ENCODE data around the gene SDF4.

SDF4 gene

DNA sequence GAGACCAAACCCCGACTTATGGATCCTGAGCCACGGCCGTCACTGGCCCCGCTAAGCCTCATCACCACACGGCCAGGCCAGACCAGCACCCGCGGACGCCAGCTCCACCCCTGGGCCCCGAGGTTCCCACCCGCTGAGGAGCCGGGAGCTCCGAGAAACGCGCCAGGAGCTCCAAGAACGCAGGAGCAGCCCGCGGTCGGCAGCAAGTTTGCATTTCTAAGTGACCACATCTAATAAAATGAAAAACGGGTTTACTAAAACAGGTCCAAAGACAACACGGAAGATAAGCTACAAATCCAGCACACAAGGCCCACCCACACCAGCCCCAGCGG lies 22.8 kb upstream of the SDF4 start:
- H2BK12ac ChIP-seq (ENCODE audit: low read length) = no peak overlapping the region
- WGBS (ENCODE audit: extremely low coverage, insufficient coverage, insufficient read length) = no CpG with 5 or more reads among the region's 21 CpGs

DNA sequence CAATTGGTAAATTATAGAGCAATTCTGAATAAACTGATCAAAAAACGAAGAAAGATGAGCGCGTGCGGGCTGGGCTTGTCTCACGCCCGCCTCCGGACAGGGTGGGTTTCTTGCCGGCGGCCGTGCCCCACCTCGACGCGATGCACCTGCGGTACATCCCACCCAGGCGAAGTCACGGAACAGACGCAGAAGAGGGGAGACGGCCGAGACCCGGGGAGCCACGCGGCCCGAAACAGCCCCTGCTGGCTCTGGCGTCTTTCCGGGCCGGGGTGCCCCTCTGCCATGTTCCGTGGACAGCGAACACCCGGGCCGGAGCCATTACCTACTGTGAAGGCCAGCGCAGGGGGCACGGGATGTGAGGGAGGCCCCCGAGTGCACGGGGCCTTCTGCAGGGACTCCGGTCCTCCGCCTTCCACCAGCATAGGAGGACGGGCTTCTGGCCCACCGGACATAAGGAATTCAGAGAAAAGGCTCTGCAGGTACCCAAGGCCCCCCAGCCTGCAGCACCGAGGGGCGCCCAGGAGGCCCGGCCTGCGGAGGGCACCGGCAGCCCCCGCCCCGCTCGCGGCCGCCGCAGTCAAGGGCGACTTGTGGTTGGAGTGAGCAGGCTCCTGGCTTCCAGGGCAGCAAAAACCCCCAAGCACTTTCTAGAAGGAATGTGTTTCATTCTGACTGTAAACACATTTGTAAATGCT lies 22.3 kb upstream of the SDF4 start:
- Histone ChIP-seq H3K79me1 (ENCODE audit: low read length) (peaks cover 6% of the 10 kb centered on the region), H2AK5ac (ENCODE audit: low read length) (no peak overlapping the region), H3K9ac (ENCODE audit: low read length) (no peak overlapping the region), H3K4me1 (ENCODE audit: control insufficient read depth in 1 of 2, insufficient read depth in 2 of 2, low read length in 2 of 2) (peaks cover 6% of the 10 kb centered on the region in 2 experiments), H3K23ac (ENCODE audit: low read length) (no peak overlapping the region), H3K14ac (ENCODE audit: low read length) (no peak overlapping the region), H3K36me3 (ENCODE audit: control insufficient read depth in 1 of 2, insufficient read depth in 2 of 2, low read length in 2 of 2) (peaks cover 57 to 63% of the 10 kb centered on the region in 2 experiments), H3K18ac (ENCODE audit: low read length) (no peak overlapping the region), H3K27me3 (ENCODE audit: insufficient read depth, low read length) (no peaks in the 10 kb centered on the region), H3K27ac (ENCODE audit: low read depth, low read length) (no peak overlapping the region), H3K79me2 (ENCODE audit: control insufficient read depth, insufficient read depth, low read length, poor library complexity) (no peaks in the 10 kb centered on the region), H4K91ac (ENCODE audit: low read depth, low read length) (no peak overlapping the region), H4K12ac (ENCODE audit: low read depth, low read length) (no peak overlapping the region), H2AFZ (ENCODE audit: insufficient read depth, low read length, poor library complexity) (no peak overlapping the region), H2BK5ac (ENCODE audit: low read depth, low read length, poor library complexity) (no peak overlapping the region), H3K9me3 (ENCODE audit: insufficient read depth, low read depth, low read length) (peaks cover 7% of the 10 kb centered on the region), H3K4me3 (ENCODE audit: low read depth, low read length) (no peak overlapping the region), H2BK12ac (ENCODE audit: low read length) (no peak overlapping the region), H4K8ac (ENCODE audit: low read depth, low read length) (no peak overlapping the region), H3K4me2 (ENCODE audit: low read length) (no peak overlapping the region), H2BK120ac (ENCODE audit: insufficient read depth, low read length, poor library complexity) (no peak overlapping the region), H3K4ac (ENCODE audit: low read depth, low read length) (no peak overlapping the region)
- WGBS (ENCODE audit: extremely low coverage, insufficient coverage, insufficient read length) = no CpG with 5 or more reads among the region's 50 CpGs
- no peak for DNase-seq

More for the DNA sequence above, 22.8 kb upstream of the SDF4 start:
- H3K9ac ChIP-seq (ENCODE audit: low read length) = no peak overlapping the region
- H4K91ac ChIP-seq (ENCODE audit: low read depth, low read length) = no peak overlapping the region
- no peak overlapping the region for H4K8ac ChIP-seq (ENCODE audit: low read depth, low read length)
- no peak overlapping the region for H3K18ac ChIP-seq (ENCODE audit: low read length)
- H2AFZ ChIP-seq (ENCODE audit: insufficient read depth, low read length, poor library complexity) = no peak overlapping the region
- no peak overlapping the region for H4K12ac ChIP-seq (ENCODE audit: low read depth, low read length)
- H3K23ac ChIP-seq (ENCODE audit: low read length) = no peak overlapping the region
- H3K4me2 ChIP-seq (ENCODE audit: low read length) = no peak overlapping the region
- no peak overlapping the region for H3K27ac ChIP-seq (ENCODE audit: low read depth, low read length)
- H3K9me3 ChIP-seq (ENCODE audit: insufficient read depth, low read depth, low read length) = peaks cover 8% of the 10 kb centered on the region
- no peak overlapping the region for H3K4ac ChIP-seq (ENCODE audit: low read depth, low read length)
- no peaks in the 10 kb centered on the region for H3K27me3 ChIP-seq (ENCODE audit: insufficient read depth, low read length)
- H3K79me1 ChIP-seq (ENCODE audit: low read length) = peaks cover 6% of the 10 kb centered on the region
- no peaks in the 10 kb centered on the region for H3K79me2 ChIP-seq (ENCODE audit: control insufficient read depth, insufficient read depth, low read length, poor library complexity)
- no peak overlapping the region for H2AK5ac ChIP-seq (ENCODE audit: low read length)
- peaks cover 60 to 67% of the 10 kb centered on the region in 2 experiments for H3K36me3 ChIP-seq (ENCODE audit: control insufficient read depth in 1 of 2, insufficient read depth in 2 of 2, low read length in 2 of 2)
- H2BK120ac ChIP-seq (ENCODE audit: insufficient read depth, low read length, poor library complexity) = no peak overlapping the region
- H3K4me3 ChIP-seq (ENCODE audit: low read depth, low read length) = no peak overlapping the region
- H3K14ac ChIP-seq (ENCODE audit: low read length) = no peak overlapping the region
- no peak for DNase-seq
- no peak overlapping the region for H2BK5ac ChIP-seq (ENCODE audit: low read depth, low read length, poor library complexity)
- H3K4me1 ChIP-seq (ENCODE audit: control insufficient read depth in 1 of 2, insufficient read depth in 2 of 2, low read length in 2 of 2) = peaks cover 6% of the 10 kb centered on the region in 2 experiments

DNA sequence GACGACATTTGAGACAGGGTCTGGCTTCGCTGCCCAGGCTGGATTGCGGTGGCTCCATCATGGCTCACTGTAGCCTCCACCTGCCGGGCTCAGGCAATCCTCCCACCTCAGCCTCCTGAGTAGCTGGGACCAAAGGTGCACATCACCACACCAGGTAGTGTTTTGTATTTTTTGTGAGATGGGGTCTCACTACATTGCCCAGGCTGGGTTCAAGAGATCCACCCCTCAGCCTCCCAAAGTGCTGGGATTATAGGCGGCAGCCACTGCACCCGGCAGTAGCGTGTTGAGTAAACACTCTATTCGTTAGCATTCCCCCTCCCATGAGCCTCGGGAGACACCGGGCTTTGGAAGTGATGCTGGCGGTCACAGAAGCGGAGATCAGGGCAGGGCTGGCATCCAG lies 21.5 kb upstream of the SDF4 start:
- H3K27me3 ChIP-seq (ENCODE audit: insufficient read depth, low read length) = no peaks in the 10 kb centered on the region
- H3K4ac ChIP-seq (ENCODE audit: low read depth, low read length) = no peak overlapping the region
- no peak overlapping the region for H4K12ac ChIP-seq (ENCODE audit: low read depth, low read length)
- no peak overlapping the region for H3K9ac ChIP-seq (ENCODE audit: low read length)
- H3K79me2 ChIP-seq (ENCODE audit: control insufficient read depth, insufficient read depth, low read length, poor library complexity) = no peaks in the 10 kb centered on the region
- H3K18ac ChIP-seq (ENCODE audit: low read length) = no peak overlapping the region
- peaks cover 51 to 56% of the 10 kb centered on the region in 2 experiments for H3K36me3 ChIP-seq (ENCODE audit: control insufficient read depth in 1 of 2, insufficient read depth in 2 of 2, low read length in 2 of 2)
- no CpG with 5 or more reads among the region's 12 CpGs for WGBS (ENCODE audit: extremely low coverage, insufficient coverage, insufficient read length)
- peaks cover 6% of the 10 kb centered on the region in 2 experiments for H3K4me1 ChIP-seq (ENCODE audit: control insufficient read depth in 1 of 2, insufficient read depth in 2 of 2, low read length in 2 of 2)
- H3K9me3 ChIP-seq (ENCODE audit: insufficient read depth, low read depth, low read length) = peaks cover 3% of the 10 kb centered on the region
- H3K79me1 ChIP-seq (ENCODE audit: low read length) = peaks cover 6% of the 10 kb centered on the region
- no peak overlapping the region for H2AK5ac ChIP-seq (ENCODE audit: low read length)
- no peak overlapping the region for H4K91ac ChIP-seq (ENCODE audit: low read depth, low read length)
- H2BK120ac ChIP-seq (ENCODE audit: insufficient read depth, low read length, poor library complexity) = no peak overlapping the region
- H2BK5ac ChIP-seq (ENCODE audit: low read depth, low read length, poor library complexity) = no peak overlapping the region
- no peak overlapping the region for H2AFZ ChIP-seq (ENCODE audit: insufficient read depth, low read length, poor library complexity)
- no peak overlapping the region for H3K23ac ChIP-seq (ENCODE audit: low read length)
- no peak for DNase-seq
- no peak overlapping the region for H3K27ac ChIP-seq (ENCODE audit: low read depth, low read length)
- H3K4me2 ChIP-seq (ENCODE audit: low read length) = no peak overlapping the region
- no peak overlapping the region for H3K4me3 ChIP-seq (ENCODE audit: low read depth, low read length)
- no peak overlapping the region for H3K14ac ChIP-seq (ENCODE audit: low read length)
- H4K8ac ChIP-seq (ENCODE audit: low read depth, low read length) = no peak overlapping the region
- no peak overlapping the region for H2BK12ac ChIP-seq (ENCODE audit: low read length)

- Histone ChIP-seq H3K79me2 (ENCODE audit: control insufficient read depth, insufficient read depth, low read length, poor library complexity) (no peaks in the 10 kb centered on the region), H3K79me1 (ENCODE audit: low read length) (peaks cover 9% of the 10 kb centered on the region), H2AFZ (ENCODE audit: insufficient read depth, low read length, poor library complexity) (peak overlapping the region; percentile 39), H3K14ac (ENCODE audit: low read length) (peak overlapping the region; percentile 86), H3K4me3 (ENCODE audit: low read depth, low read length) (no peak overlapping the region), H4K8ac (ENCODE audit: low read depth, low read length) (peak overlapping the region; percentile 68), H3K27me3 (ENCODE audit: insufficient read depth, low read length) (peaks cover 5% of the 10 kb centered on the region), H3K36me3 (ENCODE audit: control insufficient read depth in 1 of 2, insufficient read depth in 2 of 2, low read length in 2 of 2) (peaks cover 36 to 40% of the 10 kb centered on the region in 2 experiments), H2AK5ac (ENCODE audit: low read length) (peak overlapping the region; percentile 61), H4K91ac (ENCODE audit: low read depth, low read length) (peak overlapping the region; percentile 95), H2BK120ac (ENCODE audit: insufficient read depth, low read length, poor library complexity) (peak overlapping the region; percentile 59), H3K23ac (ENCODE audit: low read length) (no peak overlapping the region), H2BK5ac (ENCODE audit: low read depth, low read length, poor library complexity) (peak overlapping the region; percentile 70), H3K4me1 (ENCODE audit: control insufficient read depth in 1 of 2, insufficient read depth in 2 of 2, low read length in 2 of 2) (peaks cover 10 to 12% of the 10 kb centered on the region in 2 experiments), H3K27ac (ENCODE audit: low read depth, low read length) (peak overlapping the region; percentile 81), H3K4ac (ENCODE audit: low read depth, low read length) (peak overlapping the region; percentile 74), H3K9me3 (ENCODE audit: insufficient read depth, low read depth, low read length) (peaks cover 5% of the 10 kb centered on the region), H3K4me2 (ENCODE audit: low read length) (no peak overlapping the region), H2BK12ac (ENCODE audit: low read length) (peak overlapping the region; percentile 51), H4K12ac (ENCODE audit: low read depth, low read length) (peak overlapping the region; percentile 7), H3K18ac (ENCODE audit: low read length) (peak overlapping the region; percentile 81), H3K9ac (ENCODE audit: low read length) (no peak overlapping the region)
- DNase-seq = no peak
- WGBS (ENCODE audit: extremely low coverage, insufficient coverage, insufficient read length) = no CpG with 5 or more reads among the region's 16 CpGs
These were observed 19.0 kb upstream of the SDF4 start for GRCh38 chr1:1250786-1251284.

Data from trophoblast cell (in vitro differentiated cells and primary cell).